Stimulated activated CD8-positive, alpha-beta memory T cell treated with anti-CD3 and anti-CD28 coated beads, Interleukin-4, amount 100 ng/mL, for 4 hours (primary cell): ENCODE data around the gene PODXL.
"Not testable (repeated sequence)": the region's sequence is repeated elsewhere in the genome, so short reads cannot be mapped to it uniquely, and the experiment has no call there.

Source experiments
- DNase-seq, 2 donors: peaks; one replicate each; pipeline ENCODE4 v3.0.0-alpha.2; 2020; ENCODE audit warnings: low read depth in 2 of 2, low spot score in 1 of 2

The PODXL gene

DNA sequence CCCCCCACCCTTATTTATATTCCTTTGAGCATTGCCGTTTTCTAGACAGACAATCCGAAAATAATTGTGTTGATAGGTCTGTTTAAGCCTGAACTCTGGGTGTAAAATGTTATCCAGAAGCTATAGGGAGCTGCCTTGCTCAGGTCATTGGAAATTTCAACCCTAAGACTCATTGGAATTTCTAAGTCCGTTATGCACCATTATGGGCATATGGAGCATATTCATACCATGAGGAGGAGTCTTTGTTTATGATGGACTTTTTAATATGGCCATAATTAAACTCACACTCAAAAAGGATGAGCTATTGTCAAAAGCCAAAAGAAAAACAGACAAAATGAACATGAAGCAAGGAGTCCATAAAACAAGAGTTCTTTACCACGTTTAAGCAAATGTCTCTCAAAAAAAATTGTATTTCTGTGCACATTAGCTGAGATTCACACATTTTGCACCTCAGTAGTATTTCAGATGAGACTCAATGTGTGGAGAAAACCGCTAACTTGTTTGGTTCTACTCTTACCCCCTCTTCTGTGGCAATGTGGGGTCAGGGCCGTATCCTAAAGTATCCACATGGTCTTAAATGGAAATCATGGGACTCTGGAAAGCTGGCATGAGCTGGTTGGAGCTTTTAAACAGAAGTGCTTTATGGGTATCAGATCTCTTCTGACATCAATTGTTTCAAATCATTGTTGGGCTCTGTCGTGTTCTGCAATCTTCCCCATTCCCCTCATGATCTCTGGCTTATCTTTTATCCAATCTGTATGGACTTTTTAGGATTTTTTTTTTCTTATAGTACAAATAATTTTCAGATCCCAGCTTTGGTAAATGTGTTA lies 60.5 kb downstream of the PODXL start:
- DNase-seq = no peak

DNA sequence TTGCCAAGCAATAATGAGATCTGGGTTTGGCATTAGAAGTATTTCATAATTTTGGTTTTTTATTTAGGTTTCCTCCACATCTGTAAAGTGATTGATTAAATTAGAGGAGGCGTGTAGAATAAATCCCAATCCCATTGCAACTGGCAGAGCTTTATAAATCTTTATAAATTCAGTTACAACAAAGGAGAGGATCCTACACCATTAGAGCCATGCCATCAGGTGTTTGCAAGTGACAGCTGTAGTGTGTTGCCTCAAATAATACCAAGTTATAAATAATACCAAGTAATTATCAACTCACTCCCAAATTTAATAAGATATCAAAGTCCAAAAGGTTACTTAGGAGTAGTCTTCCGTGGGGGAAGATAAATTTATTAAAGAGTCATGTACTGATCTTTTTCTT lies 62.2 kb downstream of the PODXL start:
- no peak for DNase-seq

DNA sequence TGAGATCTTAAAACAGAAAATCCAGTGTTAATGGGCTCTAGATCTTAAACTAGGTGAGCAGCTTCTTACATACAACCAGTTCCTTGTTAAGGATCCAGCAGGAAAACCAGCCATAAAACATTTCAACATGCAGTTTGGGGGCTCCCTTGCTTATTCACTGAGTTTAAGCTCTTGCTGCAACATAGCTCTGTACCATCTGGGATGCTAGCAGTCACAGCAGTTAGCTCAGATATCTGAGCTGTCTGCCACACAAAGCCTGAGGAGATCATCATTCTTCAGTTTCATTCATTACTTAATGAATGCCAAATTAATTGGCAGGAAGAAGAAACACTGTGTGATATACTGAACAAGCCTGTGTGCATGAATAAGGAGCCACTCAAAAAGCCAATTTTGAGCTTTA lies 62.8 kb downstream of the PODXL start:
- no peak for DNase-seq

DNA sequence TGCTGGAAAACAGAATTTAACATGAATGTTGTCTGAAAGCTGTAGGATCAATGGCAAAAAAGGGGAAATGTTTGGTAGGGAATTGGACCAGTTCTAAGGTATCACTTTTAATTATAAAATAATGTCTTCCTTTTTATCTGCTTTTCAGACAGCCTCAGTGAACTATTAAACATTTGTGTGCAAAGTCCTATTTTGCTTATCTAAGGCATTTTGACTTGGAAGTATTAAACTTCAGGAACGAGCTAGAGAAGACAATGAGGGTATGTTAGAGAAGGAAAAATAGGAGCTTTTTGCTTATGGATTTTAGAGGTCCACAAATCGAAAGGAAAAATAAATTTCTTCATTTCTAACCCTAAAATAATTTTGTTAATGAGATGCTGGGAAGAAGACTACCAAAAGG lies 63.3 kb downstream of the PODXL start:
- DNase-seq = no peak

DNA sequence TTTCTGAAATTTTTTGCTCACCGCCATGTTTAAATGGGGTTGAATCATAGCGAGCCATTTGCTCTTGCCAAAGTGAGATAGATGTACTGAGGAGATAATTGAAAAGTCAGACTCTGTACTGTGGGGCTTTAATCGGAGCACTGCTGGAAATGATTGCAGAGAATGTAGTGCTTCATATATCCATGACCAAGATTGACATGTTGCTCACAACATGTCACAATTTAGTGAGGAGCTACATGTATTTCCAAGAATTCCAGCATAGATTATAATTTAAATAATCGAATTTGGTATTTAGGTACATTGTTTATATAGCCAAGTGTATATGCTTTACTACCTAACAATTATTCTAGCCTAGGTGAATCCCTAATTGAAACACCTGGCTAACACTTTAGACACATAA lies 66.5 kb downstream of the PODXL start:
- no peak for DNase-seq

DNA sequence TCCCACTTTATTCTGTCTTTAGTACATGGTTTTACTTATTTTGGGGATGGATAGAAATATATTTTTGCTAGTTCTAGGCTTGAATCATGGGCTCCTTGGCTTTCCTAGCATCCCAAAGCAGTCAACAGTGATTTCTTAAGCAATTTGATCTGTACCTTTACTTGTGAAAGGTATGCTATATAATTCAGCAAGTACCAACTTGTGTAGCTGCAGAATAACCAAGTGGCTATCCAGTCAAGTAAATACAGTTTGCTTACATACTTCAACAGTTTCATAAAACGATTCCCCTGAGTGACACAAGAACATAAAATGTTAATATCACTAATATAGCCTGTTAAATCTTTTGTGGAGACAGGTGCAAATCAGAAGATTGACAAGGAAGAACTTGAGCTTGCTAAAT lies 67.2 kb downstream of the PODXL start:
- DNase-seq = no peak

DNA sequence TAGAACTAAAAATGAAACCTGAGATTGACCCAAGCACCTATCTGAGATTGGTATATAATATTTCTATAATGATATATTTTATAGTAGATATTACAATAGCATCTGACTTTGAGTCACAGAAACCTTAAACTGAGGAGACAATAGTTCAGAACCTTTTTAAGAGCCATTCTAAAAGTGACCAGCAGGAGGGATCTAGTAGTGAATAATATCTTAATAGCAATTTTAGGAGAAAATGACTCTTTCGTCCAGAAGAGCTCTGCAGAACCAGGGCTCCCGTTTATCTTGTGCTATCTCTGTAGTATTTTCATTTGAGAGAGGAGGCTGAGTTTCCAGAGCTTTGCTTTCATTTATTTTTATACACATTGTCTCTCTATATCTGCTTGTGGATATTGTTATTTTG lies 68.1 kb downstream of the PODXL start:
- no peak for DNase-seq

DNA sequence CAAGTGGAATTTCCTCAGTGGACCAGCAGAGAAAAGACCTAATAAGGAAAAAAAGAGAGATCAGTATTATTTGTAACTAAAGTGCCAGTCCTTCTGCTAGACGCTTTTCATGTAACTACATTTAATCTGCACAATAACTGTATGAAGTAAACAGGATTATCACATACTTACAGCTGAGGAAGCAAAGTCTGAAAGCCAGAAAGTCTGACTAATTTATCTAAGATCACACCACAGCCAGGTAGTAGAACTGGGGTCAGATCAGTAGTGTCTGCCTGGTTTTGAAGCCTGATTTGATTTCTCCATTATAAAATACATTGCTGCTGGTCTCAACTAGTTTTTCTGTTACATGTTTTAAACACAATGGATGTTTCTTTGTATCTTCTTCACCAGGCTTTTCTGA lies 69.2 kb downstream of the PODXL start:
- no peak for DNase-seq

DNA sequence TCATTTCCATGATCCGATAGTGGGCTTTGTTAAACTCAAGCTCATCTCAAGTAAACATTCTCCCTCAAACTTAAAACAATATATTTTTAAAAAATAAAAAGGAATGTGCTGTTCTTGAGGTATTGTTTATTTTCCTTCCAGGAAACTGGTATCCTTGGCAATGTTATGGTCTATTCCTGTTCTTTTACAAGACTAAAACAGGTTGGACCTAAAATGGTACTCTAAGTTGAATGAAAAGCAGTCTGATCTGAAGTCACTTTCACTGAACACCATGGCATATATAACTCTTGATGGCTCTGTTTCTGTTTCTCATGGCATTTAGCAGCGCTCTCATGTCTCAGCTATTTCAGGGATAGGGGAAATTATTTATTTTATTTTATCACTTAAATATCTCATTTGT lies 70.1 kb downstream of the PODXL start:
- no peak for DNase-seq

DNA sequence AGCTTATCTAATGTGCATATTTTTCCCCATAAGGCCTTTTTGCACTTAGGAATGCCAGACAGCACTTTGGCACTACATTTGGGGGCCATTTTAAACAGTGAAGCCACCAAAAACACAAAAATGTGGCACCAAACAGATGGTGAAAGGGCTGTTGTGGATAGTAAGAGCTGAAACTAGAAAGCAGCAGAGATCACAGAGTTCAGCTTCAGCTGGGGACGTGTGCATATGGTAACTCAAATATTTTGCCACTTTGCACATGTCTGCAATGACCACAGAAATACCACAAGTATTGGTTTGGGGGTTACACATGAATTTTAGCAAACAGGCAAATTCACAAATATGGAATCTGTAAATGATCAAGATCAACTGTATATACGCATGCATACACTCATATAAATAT lies 72.8 kb downstream of the PODXL start:
- DNase-seq = no peak

DNA sequence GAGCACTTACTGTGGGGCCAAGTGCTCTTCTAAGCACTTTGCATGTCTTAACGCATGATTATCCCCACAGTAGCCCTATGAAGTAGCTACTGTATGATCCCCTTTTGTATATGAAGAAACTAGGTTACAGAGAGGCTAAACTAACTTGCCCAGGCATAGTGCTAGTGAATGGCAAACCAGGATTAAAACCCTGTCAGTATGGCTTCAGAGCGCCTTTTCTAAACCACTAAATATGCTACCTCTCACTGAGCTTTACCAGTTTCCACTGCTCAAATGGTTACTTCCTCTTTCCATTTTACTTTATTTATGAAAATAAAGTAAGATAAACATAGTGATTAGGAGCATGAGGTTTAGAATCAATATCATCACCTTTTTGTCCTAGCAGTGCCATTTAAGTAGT lies 73.6 kb downstream of the PODXL start:
- DNase-seq = no peak

DNA sequence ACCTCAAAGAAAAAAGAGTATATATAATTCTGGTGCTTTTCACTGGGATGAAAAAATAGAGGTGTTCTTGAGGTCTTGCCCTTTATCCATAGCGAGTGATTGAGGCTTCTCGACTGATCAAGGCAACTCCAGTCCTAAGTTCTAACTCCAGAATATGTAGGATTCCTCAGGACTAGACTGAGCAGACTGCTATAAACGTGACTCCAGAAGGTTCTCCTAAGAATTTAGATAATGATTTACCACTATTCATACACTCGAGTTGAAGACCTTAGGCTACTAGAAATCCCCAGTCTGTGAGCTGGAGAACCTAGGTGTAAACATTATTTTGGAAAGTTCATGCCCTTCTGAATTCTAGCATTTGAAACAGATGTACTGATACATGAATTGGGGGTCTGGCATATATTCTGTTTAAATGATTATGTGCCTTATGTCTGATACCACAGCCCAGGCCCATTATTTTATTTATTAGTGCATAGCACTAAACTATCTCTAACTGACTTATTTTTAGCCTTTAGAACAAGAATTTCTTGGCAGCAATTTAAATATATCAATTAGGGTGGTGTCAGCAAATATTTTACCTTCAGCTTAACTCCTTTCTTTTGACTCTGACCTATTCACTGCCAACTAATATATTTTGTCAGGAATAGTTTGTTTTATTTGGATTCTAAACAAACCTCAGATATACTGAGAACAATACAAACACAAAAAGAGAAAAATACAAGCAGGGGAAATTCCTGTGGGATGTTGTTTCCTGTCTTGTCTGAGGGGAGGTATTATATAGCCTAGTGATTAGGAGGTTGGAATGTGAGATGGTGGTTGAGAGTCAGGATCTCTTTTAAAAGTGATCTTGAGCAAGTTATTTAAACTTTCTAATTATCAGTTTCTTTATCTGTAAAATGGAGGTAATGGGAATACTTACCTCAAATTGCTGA lies 75.8 kb downstream of the PODXL start:
- no peak for DNase-seq

DNA sequence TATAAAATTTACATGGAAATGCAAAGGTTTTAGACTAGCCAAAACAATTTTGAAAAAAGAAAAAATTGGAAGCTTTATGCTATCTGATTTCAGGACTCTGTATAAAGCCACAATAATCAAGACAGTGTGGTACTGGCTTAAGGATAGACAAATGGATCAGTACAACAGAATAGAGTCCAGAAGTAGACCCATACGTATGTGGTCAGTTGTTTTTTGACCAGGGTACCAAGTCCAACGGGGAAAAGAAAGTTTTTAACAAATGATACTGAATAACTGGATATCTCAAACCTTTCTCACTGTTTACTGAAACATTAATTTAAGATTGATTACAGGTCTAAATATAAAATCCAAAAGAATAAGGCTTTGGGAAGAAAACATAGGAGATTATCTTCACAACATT lies 79.7 kb downstream of the PODXL start:
- DNase-seq = no peak

DNA sequence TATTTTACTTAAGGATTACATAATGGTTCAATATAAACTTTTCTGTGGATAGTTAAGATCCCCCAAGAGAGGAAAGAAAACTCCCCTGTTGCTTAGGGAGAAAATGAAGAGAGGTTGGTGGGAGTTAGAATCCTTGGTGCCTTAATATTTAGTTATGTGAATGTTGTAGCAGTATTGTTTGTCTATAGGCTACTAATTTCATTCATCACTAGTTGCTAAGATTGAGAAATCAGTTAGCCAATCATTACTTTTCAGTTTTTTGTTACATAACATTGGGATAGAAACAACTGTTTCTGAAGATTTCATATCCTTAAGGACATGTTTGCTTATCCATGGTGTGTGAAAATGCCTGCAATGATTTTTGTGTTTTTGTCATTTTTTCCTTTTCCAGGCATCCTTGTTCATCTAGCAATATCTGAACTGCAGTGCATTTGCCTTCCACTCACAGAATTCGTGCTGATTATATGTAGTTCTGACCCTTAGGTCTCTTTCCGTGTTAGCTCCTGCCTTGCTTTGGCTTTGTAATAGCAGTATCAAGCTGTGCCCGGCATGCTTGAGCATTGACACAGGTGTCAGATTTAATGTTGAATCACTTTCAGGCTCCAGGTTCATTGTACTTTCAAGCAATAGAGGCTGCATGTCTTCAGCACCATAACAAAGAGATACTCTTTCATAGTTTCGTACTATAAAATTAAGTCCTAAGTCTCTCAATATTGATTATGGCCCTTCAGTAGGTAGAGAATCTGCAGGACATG lies 85.0 kb downstream of the PODXL start:
- no peak for DNase-seq

DNA sequence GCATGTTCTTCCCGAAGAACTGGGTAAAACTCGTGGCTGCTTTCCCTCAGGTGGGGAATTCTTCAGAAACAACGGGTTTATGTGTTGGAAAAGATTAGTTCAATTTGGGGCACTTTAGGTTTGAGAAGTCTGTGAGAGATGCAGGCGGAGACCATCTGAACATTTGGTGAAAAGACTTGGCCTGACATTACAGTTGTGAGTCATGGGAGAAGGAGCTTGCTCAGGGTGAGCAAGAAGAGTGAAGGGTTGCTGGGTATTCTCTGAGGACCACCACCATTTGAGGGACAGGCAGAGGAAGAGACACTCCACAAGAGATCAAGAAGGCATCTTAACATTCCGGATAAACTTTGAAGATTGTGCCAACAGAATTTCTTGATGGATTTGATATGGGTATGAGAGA lies 88.6 kb downstream of the PODXL start:
- no peak for DNase-seq

DNA sequence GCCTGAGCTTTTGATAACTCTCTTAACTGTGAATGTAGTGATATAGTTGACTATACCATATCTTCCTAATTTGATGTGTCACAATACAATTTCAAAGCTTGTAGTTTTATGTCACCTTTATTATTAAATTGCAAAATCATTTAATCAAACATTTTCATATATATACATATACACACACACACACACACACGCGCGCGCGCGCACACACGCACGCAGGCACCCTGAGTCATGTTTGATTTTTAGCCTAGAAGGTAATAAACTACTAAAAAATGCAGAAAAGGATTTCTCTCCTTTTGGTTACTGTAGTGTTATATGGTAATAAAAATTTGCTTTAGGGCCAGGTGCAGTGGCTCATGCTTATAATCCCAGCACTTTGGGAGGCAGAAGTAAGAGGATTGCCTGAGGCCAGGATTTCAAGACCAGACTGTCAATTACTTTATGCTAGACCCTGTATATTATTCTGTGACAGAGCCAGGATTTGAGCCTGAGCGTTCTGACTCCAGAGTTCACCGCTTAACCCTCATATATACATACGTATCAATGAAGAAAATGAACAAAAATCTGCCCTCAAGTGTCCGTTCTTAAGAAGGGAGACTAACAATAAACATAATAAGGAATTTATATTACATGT lies 89.6 kb downstream of the PODXL start:
- DNase-seq = no peak

DNA sequence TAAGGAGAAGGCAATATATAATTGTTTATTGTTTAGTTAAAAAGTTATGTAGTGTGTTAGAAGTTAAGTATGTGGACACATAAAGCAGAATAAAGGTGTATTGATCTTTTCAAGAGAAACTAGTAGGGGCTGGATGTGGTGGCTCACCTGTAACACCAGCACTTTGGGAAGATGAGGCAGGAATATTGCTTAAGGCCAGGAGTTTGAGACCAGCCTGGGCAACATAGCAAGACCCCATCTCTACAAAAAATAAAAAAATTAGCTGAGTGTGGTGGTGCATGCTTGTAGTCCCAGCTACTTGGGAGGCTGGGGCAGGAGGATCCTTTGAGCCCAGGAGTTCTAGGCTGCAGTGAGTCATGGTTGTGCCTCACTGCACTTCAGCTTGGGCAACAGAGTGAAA lies 93.7 kb downstream of the PODXL start:
- not testable (repeated sequence) for DNase-seq

DNA sequence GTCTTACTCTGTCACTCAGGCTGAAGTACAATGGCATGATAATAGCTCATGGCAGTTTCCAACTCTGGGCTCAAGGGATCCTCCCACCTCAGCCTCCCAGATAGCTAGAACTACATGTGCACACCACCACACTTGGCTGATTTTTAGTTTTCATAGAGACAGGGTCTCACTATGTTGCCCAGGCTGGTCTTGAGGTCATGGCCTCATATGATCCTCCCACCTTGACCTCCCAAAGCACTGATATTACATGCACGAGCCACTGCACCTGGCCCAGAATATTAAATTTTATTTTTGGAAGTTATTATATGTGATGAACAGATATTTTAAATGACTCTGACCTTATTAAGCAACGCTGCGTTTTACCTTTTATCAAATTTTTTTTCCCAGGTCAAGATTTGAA lies 94.4 kb downstream of the PODXL start:
- DNase-seq = no peak

DNA sequence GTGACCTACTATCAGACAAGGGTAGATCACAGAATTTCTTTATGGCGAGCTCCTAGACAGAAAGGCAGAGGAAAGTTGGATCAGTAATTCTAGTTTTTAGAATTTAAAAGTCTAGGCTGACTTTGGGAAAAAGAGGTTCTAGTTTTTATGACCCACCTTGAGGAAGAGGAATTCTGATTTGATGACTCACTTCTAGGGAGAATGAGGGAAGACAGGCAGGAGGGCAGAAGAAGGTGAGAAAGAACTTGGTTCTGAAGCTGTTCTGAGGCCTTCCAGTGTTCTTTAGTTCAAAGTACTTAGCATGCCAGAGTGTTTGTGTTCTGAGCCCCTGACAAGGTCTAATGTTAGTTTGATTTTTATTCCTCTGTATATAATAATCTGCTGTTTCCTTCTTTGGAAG lies 97.2 kb downstream of the PODXL start:
- DNase-seq = no peak

DNA sequence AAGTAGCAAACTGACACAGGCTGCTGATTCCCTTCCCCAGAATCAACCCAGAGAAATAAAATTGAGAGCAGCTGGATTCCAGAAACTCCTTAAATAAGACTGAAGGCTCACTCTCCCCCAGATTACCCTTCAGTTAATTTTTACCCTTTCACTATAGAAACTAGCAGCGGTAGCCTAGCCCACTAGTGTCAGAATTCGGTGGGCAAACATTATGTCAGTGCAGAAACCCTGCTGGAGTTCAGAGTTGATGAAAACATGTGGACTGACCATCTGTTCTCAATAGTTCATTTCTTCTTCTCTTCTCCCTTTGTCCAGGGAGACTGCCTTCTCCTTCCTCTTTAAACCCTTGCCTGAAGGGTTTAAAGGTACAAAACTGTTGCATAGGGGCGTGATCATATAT lies 100.1 kb downstream of the PODXL start:
- DNase-seq = no peak

DNA sequence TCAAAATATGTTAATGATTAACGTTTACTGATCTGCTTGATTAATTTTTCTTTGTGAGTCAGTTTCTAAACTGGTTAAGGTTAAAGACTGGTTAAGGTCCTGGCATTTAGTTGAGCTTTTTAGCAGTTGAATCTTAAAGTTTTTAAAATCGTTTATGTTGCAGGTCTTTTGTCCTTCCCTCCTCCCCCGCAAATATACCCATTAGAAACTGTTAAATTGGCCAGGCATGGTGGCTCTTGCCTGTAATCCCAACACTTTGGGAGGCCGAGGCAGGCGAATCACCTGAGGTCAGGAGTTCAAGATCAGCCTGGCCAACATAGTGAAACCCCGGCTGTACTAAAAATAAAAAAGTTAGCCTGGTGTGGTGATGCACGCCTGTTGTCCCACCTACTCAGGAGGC lies 100.9 kb downstream of the PODXL start:
- no peak for DNase-seq
